ELR (cell line): ENCODE results near the gene ASB8.
A peak's percentile ranks its signal among the peaks of the same experiment; 100 is the strongest.
"Not testable (repeated sequence)": the region's sequence is repeated elsewhere in the genome, so short reads cannot be mapped to it uniquely, and the experiment has no call there.

ENCODE experiments used
- DNase-seq: peaks from one replicate; pipeline ENCODE4 v3.0.0-alpha.2; 2015; ENCODE audit warnings: low read depth

The ASB8 gene

DNA sequence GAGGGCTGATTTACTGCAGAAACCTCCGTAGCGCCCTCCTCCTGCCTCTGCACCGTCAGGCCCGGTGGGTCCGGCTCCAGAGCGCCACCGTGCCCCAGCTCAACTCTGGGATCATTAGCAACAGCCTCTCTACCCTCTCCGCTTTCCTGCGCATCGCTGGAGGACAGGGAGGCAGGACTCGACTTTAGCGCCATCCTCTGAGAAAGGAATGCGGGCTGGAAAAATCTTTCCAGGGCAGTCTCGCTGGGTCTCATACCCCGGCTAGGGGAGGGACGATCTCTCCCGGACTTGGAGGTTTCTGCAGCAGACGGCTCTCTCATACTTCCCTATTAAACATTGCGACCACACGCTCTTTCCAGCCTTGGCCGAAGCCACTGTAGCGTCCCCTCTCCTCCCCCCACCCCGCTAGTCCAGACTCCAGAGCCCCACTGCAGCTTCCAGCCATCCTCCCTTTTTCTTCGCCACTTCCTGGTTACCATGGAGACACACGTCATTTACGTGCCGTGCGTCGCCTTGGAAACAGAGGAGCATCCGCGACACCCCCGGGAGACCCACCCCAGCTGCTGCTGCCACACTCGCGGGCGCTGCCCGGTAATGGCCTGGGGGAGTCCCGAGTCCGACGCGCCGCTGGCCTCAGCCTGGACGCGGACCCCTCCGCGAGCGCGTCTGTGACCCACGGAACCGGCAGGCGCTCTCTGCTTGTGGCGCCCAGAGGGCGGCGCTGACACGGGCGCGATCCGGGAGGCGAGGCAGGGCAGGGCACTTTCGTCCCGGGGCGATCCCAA is 26.0 kb upstream of the ASB8 start, which contains the start of gene CCDC184:
Gene CCDC184 (plus strand): TSS at position 554 of the 785 bp plus-strand sequence. CDS start 479 bp downstream, outside the sequence.
- DNase-seq = peak; percentile 85

DNA sequence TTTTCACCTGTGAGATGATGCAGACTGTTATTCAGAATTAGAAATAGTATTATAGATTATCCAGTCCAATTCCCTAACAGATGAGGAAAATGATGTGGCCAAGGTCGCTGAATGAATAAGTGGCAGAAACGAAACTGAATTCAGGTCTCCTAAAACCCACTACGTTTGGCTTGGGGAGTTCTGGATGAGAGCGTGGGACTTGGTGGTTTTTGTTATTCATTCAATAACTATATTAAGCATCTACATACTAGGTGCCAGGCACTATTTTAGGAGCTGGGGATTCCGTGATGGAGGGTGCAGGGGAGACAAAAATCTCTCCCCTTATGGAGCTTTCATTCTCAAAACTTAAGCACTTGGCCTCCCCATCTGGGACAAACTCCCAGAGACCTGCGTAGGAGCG is 25.3 kb upstream of the ASB8 start:
- DNase-seq = no peak

DNA sequence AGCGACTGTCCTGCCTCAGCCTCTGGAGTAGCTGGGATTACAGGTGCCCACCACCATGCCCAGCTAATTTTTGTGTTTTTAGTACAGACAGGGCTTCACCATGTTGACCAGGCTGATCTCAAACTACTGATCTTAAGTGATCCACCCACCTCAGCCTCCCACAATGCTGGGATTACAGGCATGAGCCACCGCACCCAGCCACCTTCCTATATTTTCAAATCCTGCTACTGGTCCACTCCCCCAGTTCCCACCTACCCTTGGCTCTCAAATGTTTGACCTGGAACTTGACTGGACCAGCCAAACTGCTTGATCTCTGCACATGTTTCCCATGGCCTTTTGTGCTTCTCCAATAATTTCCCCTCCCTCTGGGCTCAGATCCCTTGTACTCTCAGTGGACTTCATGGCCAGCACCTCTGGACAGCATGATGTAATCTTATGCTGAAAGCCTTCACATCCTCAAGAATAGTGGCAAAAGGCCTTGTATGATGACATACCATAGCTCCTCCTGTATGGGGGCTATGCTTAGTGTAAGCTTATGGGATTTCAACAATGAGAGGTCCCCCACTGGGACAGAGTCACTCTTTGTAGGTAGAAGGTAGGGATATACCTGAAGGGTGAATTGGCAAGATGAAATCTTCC is 23.7 kb upstream of the ASB8 start:
- DNase-seq = no peak

DNA sequence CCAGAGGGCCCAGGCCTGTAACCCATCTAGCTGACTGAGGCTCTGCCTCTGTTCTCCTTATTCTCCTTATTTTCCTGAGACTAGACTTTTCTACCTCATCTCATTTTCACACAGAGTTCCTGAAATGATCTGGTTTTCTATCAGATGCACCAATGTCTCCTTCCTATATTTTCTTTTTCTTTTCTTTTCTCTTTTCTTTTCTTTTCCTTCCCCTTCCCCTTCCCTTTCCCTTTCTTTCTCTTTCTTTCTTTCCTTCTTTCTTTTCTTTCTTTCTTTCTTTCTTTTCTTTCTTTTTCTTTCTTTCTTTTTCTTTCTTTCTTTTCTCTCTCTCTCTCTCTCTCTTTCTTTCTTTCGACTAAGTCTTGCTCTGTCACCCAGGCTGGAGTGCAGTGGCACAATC is 23.1 kb upstream of the ASB8 start:
- no peak for DNase-seq

GRCh38 chr12:48179466-48179865 is 22.2 kb upstream of the ASB8 start:
- no peak for DNase-seq

GRCh38 chr12:48177982-48178381 is 20.7 kb upstream of the ASB8 start:
- DNase-seq = no peak

DNA sequence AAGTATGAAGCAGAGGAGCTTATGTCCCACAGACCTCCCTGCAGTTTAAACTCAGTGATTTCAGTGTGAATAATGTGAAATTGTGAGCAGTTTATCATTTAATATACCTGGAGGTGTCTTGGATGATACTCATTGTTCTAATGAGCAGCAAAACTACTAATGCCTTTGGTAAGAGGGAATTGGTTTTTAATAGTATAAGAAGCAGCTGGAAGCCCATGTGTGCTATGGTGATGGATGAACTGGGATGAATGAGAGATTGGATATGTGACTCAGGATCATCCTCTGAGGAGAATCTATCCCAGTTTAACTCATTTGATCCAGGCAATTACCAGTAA is 19.1 kb upstream of the ASB8 start:
- DNase-seq = no peak

DNA sequence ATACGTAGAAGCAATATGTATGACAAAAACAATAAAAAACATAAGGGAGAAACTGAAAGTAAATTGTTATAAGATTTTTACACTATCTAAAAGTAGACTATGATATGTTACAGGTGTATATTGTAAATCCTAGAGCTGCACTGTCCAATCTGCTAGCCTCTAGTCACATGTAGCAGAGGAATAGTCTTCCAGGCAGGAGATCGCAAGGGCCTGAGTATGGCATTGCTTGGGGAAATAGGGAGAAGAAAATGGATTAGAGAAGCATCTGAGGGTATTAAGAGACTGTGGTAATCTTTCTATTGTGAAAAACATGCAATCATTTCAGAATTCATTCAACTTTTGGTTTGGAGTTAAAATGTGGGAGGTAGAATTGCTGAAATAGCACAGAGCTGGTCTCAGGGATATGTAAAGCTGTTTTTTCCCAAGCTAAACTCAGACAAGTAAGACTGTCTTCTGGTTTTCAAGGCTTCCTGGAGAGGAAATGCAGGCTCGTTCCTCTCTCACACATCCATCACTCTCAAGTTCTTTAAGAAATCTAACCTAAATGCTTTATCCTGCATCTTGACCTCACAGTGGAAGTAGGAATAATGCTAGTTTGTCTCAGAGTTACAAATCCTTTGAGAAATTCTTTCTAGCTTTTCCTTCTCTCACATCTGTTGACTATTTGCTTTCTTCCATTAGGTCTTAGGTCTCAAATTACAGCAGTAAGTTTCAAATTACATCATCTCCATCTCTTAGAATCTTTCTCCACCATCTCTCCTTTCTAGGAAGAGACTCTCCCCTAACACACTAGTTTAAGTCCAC is 18.5 kb upstream of the ASB8 start:
- no peak for DNase-seq

- DNase-seq = no peak
Measured at GRCh38 chr12:48169011-48169410, 11.7 kb upstream of the ASB8 start.

DNA sequence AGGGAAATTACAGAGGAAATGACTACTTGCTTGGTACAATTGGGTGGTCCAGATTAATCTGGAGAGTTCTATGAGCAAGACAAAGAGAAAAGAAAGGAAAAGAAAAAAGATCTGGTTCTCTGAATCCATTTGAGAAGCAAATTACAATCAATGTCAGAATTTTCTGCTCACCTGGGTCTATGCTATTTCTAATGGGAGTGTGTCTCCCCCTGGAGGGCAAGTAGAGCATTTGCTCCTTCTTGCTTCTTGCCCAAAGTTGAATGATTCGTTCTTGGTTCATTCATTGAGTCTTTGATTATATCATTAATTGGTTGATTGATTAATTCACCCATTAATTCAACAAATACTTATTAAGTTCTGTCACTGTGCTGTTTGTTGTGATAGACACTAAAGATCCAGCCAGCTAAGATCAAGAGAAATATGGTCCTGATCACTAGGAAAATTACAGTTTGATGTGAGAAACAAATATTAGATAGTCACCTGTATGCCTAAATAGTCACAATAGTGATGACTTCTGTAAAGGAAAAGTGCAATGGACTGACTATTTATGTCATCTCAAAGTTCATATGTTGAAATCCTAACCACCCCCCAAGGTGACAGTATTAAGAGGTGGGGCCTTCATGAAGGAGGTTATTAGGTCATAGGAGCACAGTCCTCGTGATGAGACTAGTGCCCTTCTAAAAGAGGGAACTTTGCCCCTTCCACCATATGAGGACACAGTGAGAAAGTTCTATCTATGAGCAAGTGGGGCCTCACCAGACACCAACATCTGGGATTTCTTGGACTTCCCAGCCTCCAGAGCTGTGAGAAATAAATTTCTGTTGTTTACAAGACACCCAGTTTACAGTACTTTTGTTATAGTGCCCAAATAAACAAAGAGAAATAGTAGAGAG is 8.0 kb upstream of the ASB8 start:
- peak; percentile 70 for DNase-seq

GRCh38 chr12:48164451-48164850 is 7.1 kb upstream of the ASB8 start:
- no peak for DNase-seq

- DNase-seq = no peak
Measured at GRCh38 chr12:48163150-48163747, 5.9 kb upstream of the ASB8 start.

GRCh38 chr12:48160807-48161206 is 3.5 kb upstream of the ASB8 start:
- no peak for DNase-seq

DNA sequence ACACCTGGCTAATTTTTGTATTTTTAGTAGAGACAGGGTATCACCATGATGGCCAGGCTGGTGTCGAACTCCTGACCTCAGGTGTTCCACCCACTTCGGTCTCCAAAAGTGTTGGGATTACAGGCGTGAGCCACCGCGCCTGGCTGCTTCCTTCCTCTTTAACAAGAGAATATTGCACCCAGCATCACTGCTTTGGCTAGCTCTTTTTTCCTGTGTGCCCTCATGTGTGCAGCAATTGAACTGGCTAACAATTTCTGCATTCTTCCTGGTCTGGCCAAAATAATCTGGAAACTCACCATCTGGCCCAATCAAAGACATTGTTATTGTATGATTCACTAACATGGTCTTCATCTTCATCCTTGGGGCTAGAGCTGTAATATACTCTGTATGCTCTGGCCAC is 2.7 kb upstream of the ASB8 start:
- no peak for DNase-seq

- DNase-seq = no peak
Measured at GRCh38 chr12:48157889-48158370, 615 bp upstream of the ASB8 start.

GRCh38 chr12:48156652-48157017 is 680 bp downstream of the ASB8 start:
- no peak for DNase-seq

GRCh38 chr12:48155786-48156185 is 1.5 kb downstream of the ASB8 start:
- DNase-seq = not testable (repeated sequence)

GRCh38 chr12:48151103-48151771 is 6.1 kb downstream of the ASB8 start:
- DNase-seq = no peak

DNA sequence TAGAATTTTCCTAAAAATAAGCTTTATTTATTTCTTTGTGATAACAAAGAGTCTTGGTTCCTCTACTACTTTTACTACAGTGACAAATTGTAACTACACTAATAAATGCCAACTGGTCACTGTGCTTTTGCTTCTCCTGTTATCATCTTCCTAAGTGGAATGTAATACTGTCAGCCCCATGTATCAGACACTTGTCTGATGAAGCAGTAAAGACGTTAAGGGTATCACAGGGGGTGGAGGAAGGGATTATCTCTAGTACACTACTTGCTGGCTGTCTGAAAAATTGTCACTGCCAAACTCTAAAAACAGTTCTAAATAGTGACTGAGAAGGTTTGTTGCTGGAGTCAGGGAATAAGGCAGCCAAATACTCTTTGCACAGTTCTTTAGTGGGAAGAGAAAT is 11.3 kb downstream of the ASB8 start:
- no peak for DNase-seq

DNA sequence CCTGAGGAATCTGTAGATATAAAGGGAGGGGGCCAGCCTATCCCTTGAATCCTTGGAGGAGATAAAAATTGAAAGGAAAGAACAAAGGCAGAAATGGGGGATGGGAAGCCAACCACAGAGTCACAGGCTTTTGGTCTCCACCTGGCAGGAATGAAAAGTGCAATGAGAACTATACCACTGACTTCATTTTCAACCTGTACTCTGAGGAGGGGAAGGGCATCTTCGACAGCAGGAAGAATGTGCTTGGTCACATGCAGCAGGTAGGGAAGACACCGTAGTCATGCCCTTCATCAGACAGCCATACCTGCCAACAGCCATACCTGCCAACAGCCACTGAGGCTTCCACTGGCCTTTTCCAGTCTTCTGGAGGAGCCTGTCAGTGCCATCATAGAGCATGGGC is 13.4 kb downstream of the ASB8 start:
- no peak for DNase-seq
